AG10803 (cell line): ENCODE data around the gene OR52B6.

ENCODE experiments used
- DNase-seq: peaks from one replicate; pipeline ENCODE4 v3.0.0; 2010; ENCODE audit warnings: low read depth
- H3K4me3 ChIP-seq: 2 replicates; pipeline ENCODE4 v1.5.1; 2011; ENCODE audit warnings: mild to moderate bottlenecking, low read length, control low read depth
- CTCF ChIP-seq: conservative IDR thresholded peaks from 2 replicates; pipeline ENCODE4 v1.5.1; 2011; ENCODE audit warnings: mild to moderate bottlenecking, low read length, control low read depth, inconsistent platforms

Gene OR52B6, protein sequence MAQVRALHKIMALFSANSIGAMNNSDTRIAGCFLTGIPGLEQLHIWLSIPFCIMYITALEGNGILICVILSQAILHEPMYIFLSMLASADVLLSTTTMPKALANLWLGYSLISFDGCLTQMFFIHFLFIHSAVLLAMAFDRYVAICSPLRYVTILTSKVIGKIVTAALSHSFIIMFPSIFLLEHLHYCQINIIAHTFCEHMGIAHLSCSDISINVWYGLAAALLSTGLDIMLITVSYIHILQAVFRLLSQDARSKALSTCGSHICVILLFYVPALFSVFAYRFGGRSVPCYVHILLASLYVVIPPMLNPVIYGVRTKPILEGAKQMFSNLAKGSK

DNA sequence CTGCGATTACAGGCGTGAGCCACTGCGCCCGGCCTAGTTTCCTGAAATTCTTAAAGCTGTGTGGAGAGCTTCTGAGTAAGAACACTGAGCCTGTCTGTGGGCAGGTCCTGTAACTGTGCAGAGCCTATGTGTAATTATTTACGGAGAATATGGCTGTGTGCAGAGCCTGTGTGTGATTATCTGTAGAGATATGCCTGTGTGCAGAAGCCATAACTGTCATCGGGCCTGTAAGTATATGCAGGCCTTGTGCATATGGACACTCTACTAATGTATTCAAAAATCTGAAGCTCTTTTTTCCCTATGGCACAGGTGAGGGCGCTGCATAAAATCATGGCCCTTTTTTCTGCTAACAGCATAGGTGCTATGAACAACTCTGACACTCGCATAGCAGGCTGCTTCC, at the start of gene OR52B6:
OR52B6 (plus strand) TSS at position 301 of the 400 bp plus-strand sequence; CDS start at position 301, 0 bp downstream.
- DNase-seq, result no peak
- H3K4me3 ChIP-seq, result no peak within 1 kb of the TSS
- TF ChIP-seq CTCF, result no peak

DNA sequence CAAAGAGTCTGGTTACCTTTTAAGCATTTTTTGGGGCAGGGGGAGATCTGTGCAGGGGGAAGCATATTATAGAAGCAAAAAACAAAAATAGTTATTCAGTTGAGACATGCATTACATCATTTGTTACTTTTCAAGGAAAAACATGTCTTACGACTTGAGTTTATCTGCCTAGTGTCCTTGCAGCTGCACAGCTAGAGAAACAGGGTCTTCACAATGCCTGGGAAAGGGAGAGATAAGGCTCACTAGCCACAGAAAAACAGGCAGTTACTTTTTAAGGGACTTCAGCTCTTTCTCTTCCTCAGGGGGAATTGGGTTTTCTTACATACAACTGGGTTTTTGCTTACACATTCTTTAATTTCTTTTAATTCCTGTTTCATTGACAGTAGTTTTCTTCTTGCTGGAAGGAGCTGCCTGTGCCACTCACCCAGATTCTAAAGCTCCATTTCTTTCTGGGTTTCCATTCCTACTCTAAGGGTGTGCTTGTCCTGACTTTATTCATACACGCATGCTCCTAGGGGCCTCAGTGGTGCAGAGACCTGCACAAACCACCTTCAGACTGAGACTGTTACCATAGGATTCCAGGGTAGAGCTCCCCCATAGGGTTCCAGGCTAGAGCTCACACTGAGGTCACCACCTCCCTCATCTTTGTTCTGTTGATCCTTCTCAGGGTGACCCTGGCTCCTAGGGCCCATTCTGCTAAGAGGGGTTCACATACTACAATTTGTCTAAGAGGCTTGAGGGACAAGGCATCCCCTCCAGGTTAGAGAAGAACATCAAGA, 49.4 kb upstream of the OR52B6 start:
- DNase-seq, result no peak
- no peak overlapping the region for H3K4me3 ChIP-seq
- no peak for TF ChIP-seq CTCF

DNA sequence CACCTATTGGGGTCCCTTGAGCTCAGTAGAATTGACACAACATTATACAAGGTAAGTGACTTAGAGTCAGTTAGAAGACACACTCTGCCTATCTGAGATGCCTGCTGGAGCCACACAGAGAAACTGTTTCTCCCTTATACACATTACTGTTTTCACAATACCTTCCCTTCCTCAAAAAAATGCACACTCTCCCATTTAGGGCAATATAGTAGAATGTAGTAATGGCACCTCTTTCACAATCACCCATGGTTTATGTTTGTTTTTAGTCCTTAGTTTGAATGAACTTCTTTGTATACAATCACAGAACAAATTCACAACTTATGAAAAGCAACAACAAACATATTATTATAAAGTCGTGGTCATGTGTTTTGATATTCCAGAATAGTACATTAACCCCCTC, 46.6 kb upstream of the OR52B6 start:
- no peak for TF ChIP-seq CTCF
- DNase-seq, result no peak
- no peak overlapping the region for H3K4me3 ChIP-seq

- no peak for TF ChIP-seq CTCF
- DNase-seq, result no peak
- H3K4me3 ChIP-seq, result no peak overlapping the region
Measured at GRCh38 chr11:5536482-5536881, 44.2 kb upstream of the OR52B6 start.

DNA sequence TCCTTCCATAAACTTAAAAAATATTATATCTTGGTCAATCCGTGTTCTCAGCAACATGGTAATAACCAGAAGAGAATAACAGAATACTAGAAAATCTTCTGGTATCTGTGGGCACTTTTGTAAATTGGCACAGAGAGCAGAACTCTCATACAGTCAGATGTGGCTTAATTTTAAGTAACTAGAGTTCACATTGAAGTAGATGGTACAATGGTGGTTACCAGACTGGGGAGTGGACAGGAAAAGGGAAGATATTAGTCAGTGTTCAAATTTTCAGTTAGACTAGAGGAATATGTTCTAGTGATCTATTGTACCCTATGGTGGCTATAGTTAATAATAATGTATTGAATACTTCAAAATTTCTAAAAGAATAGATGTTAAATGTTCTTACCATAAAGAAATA, 39.2 kb upstream of the OR52B6 start:
- H3K4me3 ChIP-seq, result no peak overlapping the region
- TF ChIP-seq CTCF, result no peak
- no peak for DNase-seq

DNA sequence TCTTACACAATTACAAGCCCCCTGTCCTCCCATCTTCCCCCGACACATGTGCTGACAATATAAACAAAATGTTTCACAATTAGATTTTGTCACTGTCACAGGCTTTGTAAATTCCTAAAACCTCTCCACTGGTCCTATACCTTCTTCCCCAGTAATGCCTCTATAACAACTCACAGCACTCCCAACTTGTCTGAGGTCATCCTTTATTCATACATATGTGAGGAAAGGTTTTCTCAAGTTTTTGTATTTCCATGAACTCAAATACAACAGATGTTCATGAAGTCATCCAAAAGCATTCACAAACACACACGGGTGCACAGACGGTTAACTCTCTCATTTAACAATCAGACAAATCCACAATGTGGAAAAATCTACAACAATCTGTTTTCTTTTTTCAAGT, 34.2 kb upstream of the OR52B6 start:
- no peak for TF ChIP-seq CTCF
- H3K4me3 ChIP-seq, result no peak overlapping the region
- no peak for DNase-seq

GRCh38 chr11:5547982-5548381, 32.7 kb upstream of the OR52B6 start:
- DNase-seq, result no peak
- H3K4me3 ChIP-seq, result no peak overlapping the region
- TF ChIP-seq CTCF, result no peak
